Brain microvascular endothelial cell (primary cell): ENCODE measurements around the gene KRT35.

Experiments
- DNase-seq: peaks from one replicate; pipeline ENCODE4 v3.0.0-alpha.2; 2020
- H3K27ac ChIP-seq: fragments of 250-450 bp; sonication (Bioruptor Pico); 2 replicates; pipeline ENCODE4 v1.5.1; 2020; ENCODE audit warnings: mild to moderate bottlenecking, moderate library complexity
- H3K27me3 ChIP-seq: fragments of 250-450 bp; sonication (Bioruptor Pico); replicated peaks from 2 replicates; pipeline ENCODE4 v1.5.1; 2020; ENCODE audit warnings: mild to moderate bottlenecking
- H3K36me3 ChIP-seq: fragments of 250-450 bp; sonication (Bioruptor Pico); replicated peaks from 2 replicates; pipeline ENCODE4 v1.5.1; 2020; ENCODE audit warnings: mild to moderate bottlenecking
- H3K4me3 ChIP-seq: 2 replicates; pipeline ENCODE4 v1.5.1; 2011; ENCODE audit warnings: low read depth, mild to moderate bottlenecking, control low read depth, low read length, moderate library complexity
- CTCF ChIP-seq: IDR thresholded peaks from 2 replicates; pipeline ENCODE4 v1.5.1; 2011; ENCODE audit warnings: low read depth, mild to moderate bottlenecking, moderate library complexity, low read length, control low read depth, inconsistent platforms; ENCODE audit errors: missing control alignments
- in situ Hi-C: cut with HindIII; loops from 2 replicates; pipeline ENCODE4 v1.10.0; 2017; ENCODE audit warnings: low sequenced_read_pairs, low pct_ligation_motif_present

Gene KRT35

GRCh38 chr17:41483531-41483930 is 2.6 kb upstream of the KRT35 start:
- no peaks in the 10 kb centered on the region for H3K27me3 ChIP-seq
- in situ Hi-C loops: no loop called here

GRCh38 chr17:41480581-41480980 is 370 bp downstream of the KRT35 start:
- no peak for DNase-seq
- Histone ChIP-seq H3K27me3 (no peaks in the 10 kb centered on the region), H3K4me3 (no peak overlapping the region), H3K27ac (no peak overlapping the region), H3K36me3 (no peaks in the 10 kb centered on the region)
- in situ Hi-C loops: no loop called here
- no peak for TF ChIP-seq CTCF

More at GRCh38 chr17:41483531-41483930, 2.6 kb upstream of the KRT35 start:
- Histone ChIP-seq H3K4me3 (no peak overlapping the region), H3K36me3 (no peaks in the 10 kb centered on the region), H3K27ac (no peak overlapping the region)
- no peak for TF ChIP-seq CTCF
- no peak for DNase-seq

GRCh38 chr17:41480136-41480535 is 815 bp downstream of the KRT35 start:
- TF ChIP-seq CTCF: no peak
- in situ Hi-C loops: no loop called here
- Histone ChIP-seq H3K4me3 (no peak overlapping the region), H3K36me3 (no peaks in the 10 kb centered on the region), H3K27me3 (no peaks in the 10 kb centered on the region), H3K27ac (no peak overlapping the region)
- no peak for DNase-seq

- Histone ChIP-seq H3K27me3 (no peaks in the 10 kb centered on the region), H3K36me3 (no peaks in the 10 kb centered on the region), H3K27ac (no peak overlapping the region), H3K4me3 (no peak overlapping the region)
- in situ Hi-C loops: no loop called here
- DNase-seq: no peak
- TF ChIP-seq CTCF: no peak
These were observed 2.7 kb downstream of the KRT35 start for GRCh38 chr17:41478237-41478636.

GRCh38 chr17:41476866-41477815 is 3.8 kb downstream of the KRT35 start:
- H3K4me3 ChIP-seq: no peak overlapping the region
- DNase-seq: no peak
- H3K27me3 ChIP-seq: no peaks in the 10 kb centered on the region
- no peak for TF ChIP-seq CTCF
- H3K27ac ChIP-seq: no peak overlapping the region
- no peaks in the 10 kb centered on the region for H3K36me3 ChIP-seq
- in situ Hi-C loops: no loop called here
